Nucleus accumbens (tissue), 56 donors: ENCODE data around the gene CPD.

Source experiments
- DNase-seq, 56 donors: peaks; one replicate each; lab custom pipeline; 2025; lab: John Stamatoyannopoulos, UW

Gene CPD

GRCh38 chr17:30482555-30482954 is 103.8 kb downstream of the CPD start:
- no peak for DNase-seq

- no peak for DNase-seq
Observed at GRCh38 chr17:30483159-30483558, 104.4 kb downstream of the CPD start.

- DNase-seq: no peak
Observed at GRCh38 chr17:30493780-30494179, 115.1 kb downstream of the CPD start.

- peak in 2 of 56 donors; percentile 3 to 4 for DNase-seq
Observed at GRCh38 chr17:30495586-30495985, 116.9 kb downstream of the CPD start.

GRCh38 chr17:30503558-30503957 is 124.8 kb downstream of the CPD start:
- DNase-seq: no peak

- no peak for DNase-seq
Observed at GRCh38 chr17:30505868-30506417, 127.2 kb downstream of the CPD start.

- no peak for DNase-seq
Observed at GRCh38 chr17:30506481-30506880, 127.8 kb downstream of the CPD start.

GRCh38 chr17:30513346-30513745 is 134.6 kb downstream of the CPD start:
- no peak for DNase-seq

GRCh38 chr17:30514895-30515596 is 136.3 kb downstream of the CPD start:
- no peak for DNase-seq

GRCh38 chr17:30517786-30518185 is 139.1 kb downstream of the CPD start:
- DNase-seq: no peak

GRCh38 chr17:30519166-30519565 is 140.4 kb downstream of the CPD start:
- no peak for DNase-seq
